Medulla oblongata (tissue), 1 donor: ENCODE results near the gene CFAP74.

ENCODE experiments used
- DNase-seq: peaks from one replicate; pipeline ENCODE4 v3.0.0-alpha.2; 2015; ENCODE audit errors: extremely low spot score

The CFAP74 gene

GRCh38 chr1:2042830-2043773 lies 39.5 kb upstream of the CFAP74 start:
- DNase-seq, result no peak

GRCh38 chr1:2041887-2042286 lies 38.3 kb upstream of the CFAP74 start:
- DNase-seq, result no peak

- DNase-seq, result no peak
Observed at GRCh38 chr1:2041305-2041704, 37.7 kb upstream of the CFAP74 start.

GRCh38 chr1:2039251-2039650 lies 35.7 kb upstream of the CFAP74 start:
- DNase-seq, result no peak

- DNase-seq, result no peak
Observed at GRCh38 chr1:2038229-2038628, 34.6 kb upstream of the CFAP74 start.

GRCh38 chr1:2037314-2037979 lies 33.9 kb upstream of the CFAP74 start:
- DNase-seq, result no peak

- DNase-seq, result no peak
Observed at GRCh38 chr1:2036287-2036686, 32.7 kb upstream of the CFAP74 start.

GRCh38 chr1:2033165-2033564 lies 29.6 kb upstream of the CFAP74 start:
- DNase-seq, result no peak

GRCh38 chr1:2032737-2033136 lies 29.2 kb upstream of the CFAP74 start:
- DNase-seq, result no peak

GRCh38 chr1:2031546-2032540 lies 28.3 kb upstream of the CFAP74 start:
- DNase-seq, result no peak

- no peak for DNase-seq
Observed at GRCh38 chr1:2030076-2030871, 26.7 kb upstream of the CFAP74 start.

- no peak for DNase-seq
Observed at GRCh38 chr1:2029561-2029960, 26.0 kb upstream of the CFAP74 start.

GRCh38 chr1:2028870-2029560 lies 25.4 kb upstream of the CFAP74 start:
- DNase-seq, result no peak

GRCh38 chr1:2027961-2028583 lies 24.5 kb upstream of the CFAP74 start:
- no peak for DNase-seq

GRCh38 chr1:2025491-2025981 lies 21.9 kb upstream of the CFAP74 start:
- no peak for DNase-seq

GRCh38 chr1:2024887-2025286 lies 21.3 kb upstream of the CFAP74 start:
- no peak for DNase-seq

GRCh38 chr1:2024451-2024850 lies 20.9 kb upstream of the CFAP74 start:
- DNase-seq, result no peak

- DNase-seq, result no peak
Observed at GRCh38 chr1:2023187-2023586, 19.6 kb upstream of the CFAP74 start.

GRCh38 chr1:2022063-2022770 lies 18.6 kb upstream of the CFAP74 start:
- DNase-seq, result no peak
